Coronary artery (tissue), 2 donors: Measurements from ENCODE around the gene SLC33A1.
"Not testable (repeated sequence)": the region's sequence is repeated elsewhere in the genome, so short reads cannot be mapped to it uniquely, and the experiment has no call there.

ENCODE experiments used
- DNase-seq: peaks from one replicate; pipeline ENCODE4 v3.0.0-alpha.2; 2017; ENCODE audit warnings: low spot score
- H3K27ac ChIP-seq, 2 donors: fragments of 200-600 bp; sonication (generic); one replicate each; pipeline ENCODE4 v1.5.1; 2016 to 2019
- H3K4me3 ChIP-seq: fragments of 200-600 bp; sonication (generic); 2 replicates; pipeline ENCODE4 v1.5.1; 2016; ENCODE audit warnings: mild to moderate bottlenecking, moderate library complexity
- CTCF ChIP-seq: fragments of 200-600 bp; sonication (generic); IDR thresholded peaks from one replicate; pipeline ENCODE4 v1.5.1; 2019; ENCODE audit warnings: antibody characterized with exemption

SLC33A1 gene

DNA sequence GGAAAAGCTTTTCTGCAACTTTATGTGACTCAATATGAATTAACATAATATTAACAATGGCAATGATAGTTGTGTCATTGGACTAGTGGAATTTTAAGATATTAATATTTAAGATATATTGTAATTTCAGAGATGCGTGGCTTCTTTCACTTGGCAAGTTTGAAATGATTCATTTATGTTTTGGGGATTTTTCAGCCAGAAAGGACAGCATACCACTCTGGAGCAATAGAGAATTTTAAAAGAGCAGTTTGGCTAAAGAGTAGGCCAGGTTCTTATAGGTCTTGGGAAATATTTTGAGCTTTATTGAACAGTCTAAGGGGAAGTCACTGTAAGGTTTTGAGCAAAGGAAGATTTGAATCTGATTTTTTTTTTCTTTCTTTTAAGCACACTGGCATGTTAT lies 32.7 kb upstream of the SLC33A1 start:
- DNase-seq, result no peak
- TF ChIP-seq CTCF, result no peak
- Histone ChIP-seq H3K4me3 (no peak overlapping the region), H3K27ac (no peak overlapping the region)

GRCh38 chr3:155886348-155886747 lies 32.1 kb upstream of the SLC33A1 start:
- not testable (repeated sequence) for DNase-seq, H3K4me3 ChIP-seq, H3K27ac ChIP-seq

GRCh38 chr3:155885292-155885691 lies 31.1 kb upstream of the SLC33A1 start:
- DNase-seq, result no peak
- no peak overlapping the region for H3K4me3 ChIP-seq
- TF ChIP-seq CTCF, result no peak
- H3K27ac ChIP-seq, result no peak overlapping the region

GRCh38 chr3:155884292-155884691 lies 30.1 kb upstream of the SLC33A1 start:
- TF ChIP-seq CTCF, result no peak
- H3K4me3 ChIP-seq, result no peak overlapping the region
- H3K27ac ChIP-seq, result no peak overlapping the region
- DNase-seq, result no peak

GRCh38 chr3:155880286-155880685 lies 26.1 kb upstream of the SLC33A1 start:
- TF ChIP-seq CTCF, result no peak
- H3K4me3 ChIP-seq, result no peak overlapping the region
- no peak for DNase-seq
- no peak overlapping the region for H3K27ac ChIP-seq

DNA sequence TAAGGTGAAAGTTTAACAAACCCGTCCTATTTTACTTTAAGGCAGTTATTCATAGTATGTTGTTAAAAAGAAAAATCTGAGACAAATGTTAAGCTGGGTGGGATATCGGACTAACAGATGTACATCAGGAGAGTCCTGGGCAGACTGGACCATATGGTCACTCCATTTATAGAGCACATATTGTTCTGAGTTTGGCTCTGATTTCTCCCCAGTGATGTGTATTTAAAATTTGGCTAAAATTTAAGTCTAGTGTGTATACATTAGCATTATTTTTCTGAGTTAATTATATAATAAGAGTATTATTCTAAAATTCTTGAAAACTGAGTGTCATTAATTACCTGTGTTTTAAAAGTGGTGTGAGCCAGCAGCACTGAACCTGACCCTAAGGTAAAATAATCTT lies 22.3 kb upstream of the SLC33A1 start:
- Histone ChIP-seq H3K27ac (no peak overlapping the region), H3K4me3 (no peak overlapping the region)
- TF ChIP-seq CTCF, result no peak
- no peak for DNase-seq

- no peak for DNase-seq
- Histone ChIP-seq H3K27ac (no peak overlapping the region), H3K4me3 (no peak overlapping the region)
- no peak for TF ChIP-seq CTCF
These were observed 21.8 kb upstream of the SLC33A1 start for GRCh38 chr3:155876037-155876436.
